K562 (cell line): Measurements from ENCODE around the gene HBG1. TPM values are rescaled to one million over a fixed set of nuclear protein-coding genes. Genes with fewer than 3 reads are reported as not detected.

Experiments
- ATF7 ChIP-seq: fragments of 450-650 bp; IDR thresholded peaks from 2 replicates; pipeline ENCODE4 v1.7.1; 2014; ENCODE audit warnings: mild to moderate bottlenecking, moderate library complexity
- BCL6 ChIP-seq: fragments of 250-450 bp; sonication (Bioruptor Pico); IDR thresholded peaks from 2 replicates; pipeline ENCODE4 v1.4.0; 2020
- ELK1 ChIP-seq: sonication (generic); formaldehyde crosslinking; IDR thresholded peaks from 2 replicates; pipeline ENCODE4 v1.8.1; 2022; ENCODE audit warnings: missing genetic modification reagents
- HDAC3 ChIP-seq: fragments of 450-650 bp; IDR thresholded peaks from 2 replicates; pipeline ENCODE4 v1.6.1; 2018; ENCODE audit warnings: borderline replicate concordance, mild to moderate bottlenecking, moderate library complexity; ENCODE audit not compliant: partially characterized antibody
- MYBL2 ChIP-seq, 2 experiments: fragments of 450-650 bp in 1 of 2; sonication (generic) in 1 of 2; formaldehyde crosslinking in 1 of 2; IDR thresholded peaks; 2 replicates each; pipeline versions ENCODE4 v1.6.1 to v1.8.1; 2017 to 2022; ENCODE audit warnings: borderline replicate concordance in 1 of 2, inconsistent platforms in 1 of 2, low read depth in 1 of 2, mild to moderate bottlenecking in 1 of 2, missing genetic modification reagents in 1 of 2, moderate library complexity in 1 of 2
- NCOA2 ChIP-seq, 2 experiments: fragments of 450-650 bp; IDR thresholded peaks; 2 replicates each; pipeline ENCODE4 v1.6.1; 2018; ENCODE audit warnings: mild to moderate bottlenecking in 2 of 2, moderate library complexity in 1 of 2; ENCODE audit not compliant: partially characterized antibody in 2 of 2
- NCOR1 ChIP-seq: fragments of 450-650 bp; IDR thresholded peaks from 2 replicates; pipeline ENCODE4 v1.6.1; 2016; ENCODE audit warnings: mild to moderate bottlenecking, moderate library complexity
- RB1 ChIP-seq: fragments of 450-650 bp; IDR thresholded peaks from 2 replicates; pipeline ENCODE4 v1.6.1; 2017; ENCODE audit warnings: low read depth, mild to moderate bottlenecking
- SMAD1 ChIP-seq: fragments of 150-350 bp; IDR thresholded peaks from 2 replicates; pipeline ENCODE4 v1.6.1; 2014; ENCODE audit warnings: low read length, low read depth; ENCODE audit not compliant: partially characterized antibody
- YY1 ChIP-seq, 3 experiments: IDR thresholded peaks; 2 replicates each; pipeline ENCODE4 v1.6.1; 2011; ENCODE audit warnings: low read length in 2 of 3, mild to moderate bottlenecking in 2 of 3, moderate library complexity in 2 of 3, borderline replicate concordance in 1 of 3, control low read depth in 1 of 3, low read depth in 1 of 3; ENCODE audit not compliant: insufficient read depth in 3 of 3, insufficient replicate concordance in 2 of 3, control insufficient read depth in 1 of 3, insufficient read length in 1 of 3; ENCODE audit errors: extremely low read depth in 1 of 3
- ZNF778 ChIP-seq: fragments of 450-650 bp; formaldehyde crosslinking; IDR thresholded peaks from 2 replicates; pipeline ENCODE4 v1.4.0; 2020; ENCODE audit warnings: mild to moderate bottlenecking, moderate library complexity
- ZNF780A ChIP-seq: fragments of 250-450 bp; sonication (Bioruptor Pico); IDR thresholded peaks from 2 replicates; pipeline ENCODE4 v1.5.0; 2021; ENCODE audit warnings: mild to moderate bottlenecking
- polyA plus RNA-seq, 8 experiments: library from polyadenylated mRNA; depleted of rRNA in 4 of 8; stranded (reverse) in 5 of 8; unstranded in 3 of 8; fragments of >200 nt; fragmentation: Nextera tagmentation in 2 of 8; fragmentation: Illumina TruSeq in 1 of 8; extraction: Ambion mirVana in 2 of 8; extraction: Trizol in 1 of 8; gene quantifications; 2 replicates each; pipeline versions ENCODE4 v1.2.1 to v1.2.3, GENCODE V29; 2011 to 2014; ENCODE audit warnings: inconsistent platforms in 1 of 8, missing spikeins in 1 of 8
- total RNA-seq, 7 experiments: library from RNA; depleted of rRNA in 6 of 7; stranded (reverse); fragments of >200 nt in 6 of 7; fragmentation: Illumina TruSeq in 2 of 7; extraction: Trizol in 2 of 7; gene quantifications; 2 replicates each; pipeline versions ENCODE4 v1.2.1 to v1.2.3, GENCODE V29; 2011 to 2021; ENCODE audit warnings: low replicate concordance in 1 of 7
- TF ChIP-seq, protein P1 (sequence below): fragments of 450-650 bp; IDR thresholded peaks from one replicate; pipeline ENCODE4 v1.6.1; 2018; ENCODE audit warnings: mild to moderate bottlenecking, moderate library complexity; ENCODE audit not compliant: partially characterized antibody
- TF ChIP-seq, protein P2 (sequence below): fragments of 250-450 bp; sonication (Bioruptor Pico); IDR thresholded peaks from 2 replicates; pipeline ENCODE4 v1.4.0; 2020
- TF ChIP-seq, protein P3 (sequence below), 2 experiments: fragments of 200-800 bp in 1 of 2; sonication (Bioruptor generic) in 1 of 2; sonication (generic) in 1 of 2; formaldehyde crosslinking in 1 of 2; IDR thresholded peaks in 1 of 2; conservative IDR thresholded peaks in 1 of 2; 2 replicates each; pipeline versions ENCODE4 v1.5.0 to v1.6.1; 2016 to 2020; ENCODE audit warnings: missing compliant biosample characterization in 1 of 2, missing genetic modification characterization in 1 of 2, missing genetic modification reagents in 1 of 2

HBG1 gene
- total and polyA plus RNA-seq, 9 of the 15 experiments (the other 6 are each of a cell fraction or from before 2014, with no cell fraction given): 1,066 to 16,338 (median 4,898) TPM

GRCh38 chr11:5291207-5291838 is 41.7 kb upstream of the HBG1 start (continued):
- no peak for TF ChIP-seq MYBL2 (IDR thresholded peaks at IDR 0.05; ENCODE audit: low read depth)
- no peak for TF ChIP-seq MYBL2 (CRISPR knock-in tag; IDR thresholded peaks at IDR 0.05; ENCODE audit: borderline replicate concordance)
- TF ChIP-seq ZNF778 (CRISPR knock-in tag): no peak
- TF ChIP-seq NCOR1: no peak
- no peak for TF ChIP-seq NCOA2 (IDR thresholded peaks at IDR 0.05; ENCODE audit: partially characterized antibody in 2 of 2)
- TF ChIP-seq BCL6 (CRISPR knock-in tag): no peak
- 0 out of 2 replicates have a peak, but pooled peaks have one; percentile 17 for TF ChIP-seq ATF7
- peak; percentile 16; the same call in 1 of the 2 replicates for TF ChIP-seq RB1
- TF ChIP-seq ELK1 (CRISPR knock-in tag): no peak
- no peak for TF ChIP-seq ZNF780A (CRISPR knock-in tag)
- peak; percentile 16 for TF ChIP-seq HDAC3
- TF ChIP-seq, protein P1, sequence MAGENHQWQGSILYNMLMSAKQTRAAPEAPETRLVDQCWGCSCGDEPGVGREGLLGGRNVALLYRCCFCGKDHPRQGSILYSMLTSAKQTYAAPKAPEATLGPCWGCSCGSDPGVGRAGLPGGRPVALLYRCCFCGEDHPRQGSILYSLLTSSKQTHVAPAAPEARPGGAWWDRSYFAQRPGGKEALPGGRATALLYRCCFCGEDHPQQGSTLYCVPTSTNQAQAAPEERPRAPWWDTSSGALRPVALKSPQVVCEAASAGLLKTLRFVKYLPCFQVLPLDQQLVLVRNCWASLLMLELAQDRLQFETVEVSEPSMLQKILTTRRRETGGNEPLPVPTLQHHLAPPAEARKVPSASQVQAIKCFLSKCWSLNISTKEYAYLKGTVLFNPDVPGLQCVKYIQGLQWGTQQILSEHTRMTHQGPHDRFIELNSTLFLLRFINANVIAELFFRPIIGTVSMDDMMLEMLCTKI: no peak
- peak in 2 of 3 experiments; percentile 43 to 94 for TF ChIP-seq YY1 (IDR thresholded peaks at IDR 0.05; ENCODE audit: borderline replicate concordance in 1 of 3, control insufficient read depth in 1 of 3, extremely low read depth in 1 of 3, insufficient read depth in 3 of 3, insufficient read length in 1 of 3, insufficient replicate concordance in 2 of 3, low read depth in 1 of 3, low read length in 2 of 3)
- TF ChIP-seq, protein P2, sequence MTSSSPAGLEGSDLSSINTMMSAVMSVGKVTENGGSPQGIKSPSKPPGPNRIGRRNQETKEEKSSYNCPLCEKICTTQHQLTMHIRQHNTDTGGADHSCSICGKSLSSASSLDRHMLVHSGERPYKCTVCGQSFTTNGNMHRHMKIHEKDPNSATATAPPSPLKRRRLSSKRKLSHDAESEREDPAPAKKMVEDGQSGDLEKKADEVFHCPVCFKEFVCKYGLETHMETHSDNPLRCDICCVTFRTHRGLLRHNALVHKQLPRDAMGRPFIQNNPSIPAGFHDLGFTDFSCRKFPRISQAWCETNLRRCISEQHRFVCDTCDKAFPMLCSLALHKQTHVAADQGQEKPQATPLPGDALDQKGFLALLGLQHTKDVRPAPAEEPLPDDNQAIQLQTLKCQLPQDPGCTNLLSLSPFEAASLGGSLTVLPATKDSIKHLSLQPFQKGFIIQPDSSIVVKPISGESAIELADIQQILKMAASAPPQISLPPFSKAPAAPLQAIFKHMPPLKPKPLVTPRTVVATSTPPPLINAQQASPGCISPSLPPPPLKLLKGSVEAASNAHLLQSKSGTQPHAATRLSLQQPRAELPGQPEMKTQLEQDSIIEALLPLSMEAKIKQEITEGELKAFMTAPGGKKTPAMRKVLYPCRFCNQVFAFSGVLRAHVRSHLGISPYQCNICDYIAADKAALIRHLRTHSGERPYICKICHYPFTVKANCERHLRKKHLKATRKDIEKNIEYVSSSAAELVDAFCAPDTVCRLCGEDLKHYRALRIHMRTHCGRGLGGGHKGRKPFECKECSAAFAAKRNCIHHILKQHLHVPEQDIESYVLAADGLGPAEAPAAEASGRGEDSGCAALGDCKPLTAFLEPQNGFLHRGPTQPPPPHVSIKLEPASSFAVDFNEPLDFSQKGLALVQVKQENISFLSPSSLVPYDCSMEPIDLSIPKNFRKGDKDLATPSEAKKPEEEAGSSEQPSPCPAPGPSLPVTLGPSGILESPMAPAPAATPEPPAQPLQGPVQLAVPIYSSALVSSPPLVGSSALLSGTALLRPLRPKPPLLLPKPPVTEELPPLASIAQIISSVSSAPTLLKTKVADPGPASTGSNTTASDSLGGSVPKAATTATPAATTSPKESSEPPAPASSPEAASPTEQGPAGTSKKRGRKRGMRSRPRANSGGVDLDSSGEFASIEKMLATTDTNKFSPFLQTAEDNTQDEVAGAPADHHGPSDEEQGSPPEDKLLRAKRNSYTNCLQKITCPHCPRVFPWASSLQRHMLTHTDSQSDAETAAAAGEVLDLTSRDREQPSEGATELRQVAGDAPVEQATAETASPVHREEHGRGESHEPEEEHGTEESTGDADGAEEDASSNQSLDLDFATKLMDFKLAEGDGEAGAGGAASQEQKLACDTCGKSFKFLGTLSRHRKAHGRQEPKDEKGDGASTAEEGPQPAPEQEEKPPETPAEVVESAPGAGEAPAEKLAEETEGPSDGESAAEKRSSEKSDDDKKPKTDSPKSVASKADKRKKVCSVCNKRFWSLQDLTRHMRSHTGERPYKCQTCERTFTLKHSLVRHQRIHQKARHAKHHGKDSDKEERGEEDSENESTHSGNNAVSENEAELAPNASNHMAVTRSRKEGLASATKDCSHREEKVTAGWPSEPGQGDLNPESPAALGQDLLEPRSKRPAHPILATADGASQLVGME (CRISPR knock-in tag): no peak
- TF ChIP-seq, protein P3, sequence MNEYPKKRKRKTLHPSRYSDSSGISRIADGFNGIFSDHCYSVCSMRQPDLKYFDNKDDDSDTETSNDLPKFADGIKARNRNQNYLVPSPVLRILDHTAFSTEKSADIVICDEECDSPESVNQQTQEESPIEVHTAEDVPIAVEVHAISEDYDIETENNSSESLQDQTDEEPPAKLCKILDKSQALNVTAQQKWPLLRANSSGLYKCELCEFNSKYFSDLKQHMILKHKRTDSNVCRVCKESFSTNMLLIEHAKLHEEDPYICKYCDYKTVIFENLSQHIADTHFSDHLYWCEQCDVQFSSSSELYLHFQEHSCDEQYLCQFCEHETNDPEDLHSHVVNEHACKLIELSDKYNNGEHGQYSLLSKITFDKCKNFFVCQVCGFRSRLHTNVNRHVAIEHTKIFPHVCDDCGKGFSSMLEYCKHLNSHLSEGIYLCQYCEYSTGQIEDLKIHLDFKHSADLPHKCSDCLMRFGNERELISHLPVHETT (CRISPR knock-in tag; conservative IDR thresholded peaks at IDR 0.05 in 1 of 2, IDR thresholded peaks at IDR 0.05 in 1 of 2): peak in 1 of 2 experiments; percentile 34; a peak in 1 of 4 replicates
- TF ChIP-seq SMAD1: no peak
